Keratinocyte (primary cell): ENCODE results near the gene DFFB. TPM values are rescaled to one million over a fixed set of nuclear protein-coding genes. Genes with fewer than 3 reads are reported as not detected.

ENCODE experiments used
- DNase-seq: peaks from one replicate; pipeline ENCODE4 v3.0.0-alpha.2; 2011; ENCODE audit warnings: low read depth, missing footprints, low spot score
- FAIRE-seq: peaks from 2 replicates; lab custom pipeline; 2011; peaks lifted over from hg19 to GRCh38; lab: Jason Lieb, UNC
- H2AFZ ChIP-seq: 2 replicates; pipeline ENCODE4 v1.6.0; 2012; ENCODE audit warnings: low read length, control low read depth, inconsistent platforms; ENCODE audit not compliant: control insufficient read depth
- H3K27ac ChIP-seq: 2 replicates; pipeline ENCODE4 v1.5.1; 2011; ENCODE audit warnings: low read length; ENCODE audit not compliant: control insufficient read depth, insufficient read depth
- H3K27me3 ChIP-seq: 3 replicates; pipeline ENCODE4 v1.6.0; 2011; ENCODE audit warnings: low read length; ENCODE audit not compliant: control insufficient read depth, insufficient read depth; ENCODE audit errors: extremely low read depth
- H3K36me3 ChIP-seq, 2 experiments: 2 replicates in 1 of 2; 3 replicates in 1 of 2; pipeline ENCODE4 v1.5.1; 2011; ENCODE audit warnings: low read length in 2 of 2, mild to moderate bottlenecking in 1 of 2; ENCODE audit not compliant: control insufficient read depth in 2 of 2, insufficient read depth in 2 of 2; ENCODE audit errors: extremely low read depth in 1 of 2
- H3K4me1 ChIP-seq: 3 replicates; pipeline ENCODE4 v1.5.1; 2011; ENCODE audit warnings: low read length; ENCODE audit not compliant: control insufficient read depth, insufficient read depth; ENCODE audit errors: extremely low read depth
- H3K4me2 ChIP-seq: 3 replicates; pipeline ENCODE4 v1.6.0; 2011; ENCODE audit warnings: low read depth, low read length; ENCODE audit not compliant: control insufficient read depth, insufficient read depth; ENCODE audit errors: extremely low read depth
- H3K4me3 ChIP-seq, 3 experiments: fragments of 200-600 bp in 1 of 3; sonication (generic) in 1 of 3; 2 replicates in 2 of 3; 3 replicates in 1 of 3; pipeline ENCODE4 v1.5.1; 2011 to 2016; ENCODE audit warnings: low read length in 3 of 3, mild to moderate bottlenecking in 3 of 3, control low read depth in 2 of 3, inconsistent platforms in 1 of 3, low read depth in 1 of 3, mixed read lengths in 1 of 3, mixed run types in 1 of 3, moderate library complexity in 1 of 3; ENCODE audit not compliant: control insufficient read depth in 2 of 3, insufficient read depth in 2 of 3; ENCODE audit errors: extremely low read depth in 1 of 3
- H3K79me2 ChIP-seq: 2 replicates; pipeline ENCODE4 v1.6.0; 2012; ENCODE audit warnings: low read length; ENCODE audit not compliant: control insufficient read depth, insufficient read depth
- H3K9ac ChIP-seq: 3 replicates; pipeline ENCODE4 v1.6.0; 2011; ENCODE audit warnings: low read length; ENCODE audit not compliant: control insufficient read depth, insufficient read depth; ENCODE audit errors: extremely low read depth
- H3K9me1 ChIP-seq: 3 replicates; pipeline ENCODE4 v1.6.0; 2011; ENCODE audit warnings: low read length; ENCODE audit not compliant: control insufficient read depth, insufficient read depth; ENCODE audit errors: extremely low read depth
- H3K9me3 ChIP-seq: 2 replicates; pipeline ENCODE4 v1.5.1; 2012; ENCODE audit warnings: low read depth, low read length; ENCODE audit not compliant: control insufficient read depth
- H4K20me1 ChIP-seq: 3 replicates; pipeline ENCODE4 v1.6.0; 2011; ENCODE audit warnings: low read length; ENCODE audit not compliant: control insufficient read depth, insufficient read depth; ENCODE audit errors: extremely low read depth
- EZH2 ChIP-seq: IDR thresholded peaks from one replicate; pipeline ENCODE4 v1.6.1; 2012; ENCODE audit warnings: inconsistent platforms, mild to moderate bottlenecking, low read length, moderate library complexity
- dilution Hi-C: fragments of 300-500 bp; cut with MboI; formaldehyde crosslinking; loops from one replicate; pipeline ENCODE4 v1.7.0; 2020; ENCODE audit warnings: low sequenced_read_pairs; ENCODE audit not compliant: extremely low pct_ligation_motif_present
- polyA plus RNA-seq, 5 experiments: library from polyadenylated mRNA; depleted of rRNA in 3 of 5; stranded (reverse) in 3 of 5; stranded (forward) in 1 of 5; unstranded in 1 of 5; fragments of >200 nt; gene quantifications; 1 replicate in 1 of 5; 2 replicates in 3 of 5; 3 replicates in 1 of 5; pipeline versions ENCODE4 v1.2.1 to v1.2.3, GENCODE V29; 2011 to 2012; ENCODE audit warnings: missing spikeins in 2 of 5, low read depth in 1 of 5, low replicate concordance in 1 of 5
- TF ChIP-seq, protein P1 (sequence below), 3 experiments: IDR thresholded peaks in 1 of 3; conservative IDR thresholded peaks in 1 of 3; optimal IDR thresholded peaks in 1 of 3; 2 replicates in 2 of 3; 3 replicates in 1 of 3; pipeline versions ENCODE3 to v1.5.1; 2011; ENCODE audit warnings: low read length in 3 of 3, mild to moderate bottlenecking in 3 of 3, moderate library complexity in 2 of 3, control low read depth in 1 of 3, inconsistent platforms in 1 of 3; ENCODE audit not compliant: insufficient read depth in 2 of 3; ENCODE audit errors: extremely low read depth in 1 of 3

The DFFB gene
- polyA plus RNA-seq, 1 donor (not counting 4 experiments of a cell fraction or from before 2014, with no cell fraction given) = 5.2 TPM

DNA sequence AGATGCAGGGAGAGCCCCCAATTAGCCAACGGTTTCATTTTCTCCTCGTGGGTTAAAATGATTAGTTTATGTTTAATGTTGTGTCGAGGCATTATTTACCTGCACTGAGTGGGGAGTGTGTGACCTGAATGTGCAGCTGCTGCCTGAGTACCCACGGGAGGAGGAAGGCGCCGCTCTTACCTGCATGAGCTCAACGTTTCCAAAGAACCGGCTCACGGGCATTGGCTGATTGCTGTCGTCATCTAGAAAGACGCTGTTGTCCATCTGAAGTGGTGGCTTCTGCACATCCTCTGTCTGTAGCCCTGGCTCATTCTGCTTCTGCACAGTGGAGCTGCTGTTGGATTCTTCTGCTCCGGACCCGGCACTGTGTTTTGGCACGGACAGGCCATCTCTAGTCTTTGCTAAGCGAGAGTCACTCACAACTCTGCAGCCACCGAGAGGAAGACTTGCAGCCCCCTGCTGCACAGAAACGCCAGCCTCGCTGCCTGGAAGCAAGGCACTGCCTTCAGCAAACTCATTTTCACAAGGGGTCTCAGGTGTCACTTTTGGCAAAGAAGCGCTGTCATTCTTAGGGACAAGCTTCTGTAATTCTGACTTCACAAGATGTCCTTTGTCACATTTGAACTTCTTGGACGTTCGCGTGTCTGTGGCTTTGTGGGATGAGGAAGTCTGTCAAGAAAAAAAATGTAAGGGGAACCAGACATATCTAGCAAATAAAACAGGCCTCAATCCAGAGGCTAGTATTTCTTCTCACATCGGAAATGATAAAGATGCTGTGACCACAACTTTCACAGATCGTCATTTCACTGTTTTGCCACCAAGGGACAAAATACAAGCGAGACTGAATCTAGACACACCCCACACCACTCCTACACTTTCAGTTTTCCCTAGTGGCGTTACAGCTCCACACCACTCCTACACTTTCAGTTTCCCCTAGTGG, 33.4 kb downstream of the DFFB start:
- dilution Hi-C loops = no loop called here
- H3K9me1 ChIP-seq = no peaks in the 10 kb centered on the region
- no peak overlapping the region for H2AFZ ChIP-seq
- no peak for TF ChIP-seq EZH2
- TF ChIP-seq, protein P1, sequence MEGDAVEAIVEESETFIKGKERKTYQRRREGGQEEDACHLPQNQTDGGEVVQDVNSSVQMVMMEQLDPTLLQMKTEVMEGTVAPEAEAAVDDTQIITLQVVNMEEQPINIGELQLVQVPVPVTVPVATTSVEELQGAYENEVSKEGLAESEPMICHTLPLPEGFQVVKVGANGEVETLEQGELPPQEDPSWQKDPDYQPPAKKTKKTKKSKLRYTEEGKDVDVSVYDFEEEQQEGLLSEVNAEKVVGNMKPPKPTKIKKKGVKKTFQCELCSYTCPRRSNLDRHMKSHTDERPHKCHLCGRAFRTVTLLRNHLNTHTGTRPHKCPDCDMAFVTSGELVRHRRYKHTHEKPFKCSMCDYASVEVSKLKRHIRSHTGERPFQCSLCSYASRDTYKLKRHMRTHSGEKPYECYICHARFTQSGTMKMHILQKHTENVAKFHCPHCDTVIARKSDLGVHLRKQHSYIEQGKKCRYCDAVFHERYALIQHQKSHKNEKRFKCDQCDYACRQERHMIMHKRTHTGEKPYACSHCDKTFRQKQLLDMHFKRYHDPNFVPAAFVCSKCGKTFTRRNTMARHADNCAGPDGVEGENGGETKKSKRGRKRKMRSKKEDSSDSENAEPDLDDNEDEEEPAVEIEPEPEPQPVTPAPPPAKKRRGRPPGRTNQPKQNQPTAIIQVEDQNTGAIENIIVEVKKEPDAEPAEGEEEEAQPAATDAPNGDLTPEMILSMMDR (optimal IDR thresholded peaks at IDR 0.05 in 1 of 3, IDR thresholded peaks at IDR 0.05 in 1 of 3, conservative IDR thresholded peaks at IDR 0.05 in 1 of 3; ENCODE audit: extremely low read depth in 1 of 3, insufficient read depth in 2 of 3, low read length in 3 of 3) = no peak
- H3K27me3 ChIP-seq = no peaks in the 10 kb centered on the region
- H3K4me3 ChIP-seq = no peak overlapping the region
- FAIRE-seq = no peak
- peaks cover 21% of the 10 kb centered on the region for H3K79me2 ChIP-seq
- H3K9me3 ChIP-seq = no peaks in the 10 kb centered on the region
- no peak overlapping the region for H3K4me2 ChIP-seq
- H4K20me1 ChIP-seq = peaks cover 4% of the 10 kb centered on the region
- H3K4me1 ChIP-seq = no peaks in the 10 kb centered on the region
- peaks cover 20 to 27% of the 10 kb centered on the region in 2 experiments for H3K36me3 ChIP-seq
- DNase-seq = no peak
- H3K27ac ChIP-seq = no peak overlapping the region
- no peak overlapping the region for H3K9ac ChIP-seq

DNA sequence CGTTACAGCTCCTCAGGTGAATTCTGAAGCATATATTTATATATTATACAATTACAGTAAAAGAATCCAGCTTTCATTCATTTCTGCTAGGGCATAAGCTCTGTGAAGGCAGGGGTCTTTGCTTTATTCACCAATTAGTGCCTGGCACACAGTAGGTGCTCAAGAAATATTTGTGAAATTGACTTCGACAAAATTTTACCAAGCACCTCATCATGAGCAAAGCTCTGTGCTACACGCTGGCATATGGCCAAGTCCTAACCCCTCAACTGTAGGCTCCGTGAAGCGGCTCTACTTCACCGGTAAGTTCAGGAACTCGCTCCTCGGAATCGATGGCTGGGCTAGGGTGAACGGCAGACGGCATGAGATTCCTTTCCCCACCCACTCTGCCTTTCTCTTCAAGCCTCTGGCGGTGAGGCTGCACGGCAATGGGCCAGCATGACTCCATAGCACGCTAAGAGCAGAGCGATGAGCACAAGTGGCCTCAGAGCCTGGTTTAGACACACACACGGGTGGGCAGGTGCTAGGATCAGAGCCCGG, 34.1 kb downstream of the DFFB start:
- peaks cover 19 to 26% of the 10 kb centered on the region in 2 experiments for H3K36me3 ChIP-seq
- H3K27ac ChIP-seq = no peak overlapping the region

More for the DNA sequence above, 34.1 kb downstream of the DFFB start:
- no peak for TF ChIP-seq EZH2
- TF ChIP-seq, protein P1 (optimal IDR thresholded peaks at IDR 0.05 in 1 of 3, IDR thresholded peaks at IDR 0.05 in 1 of 3, conservative IDR thresholded peaks at IDR 0.05 in 1 of 3; ENCODE audit: extremely low read depth in 1 of 3, insufficient read depth in 2 of 3, low read length in 3 of 3) = no peak
- Histone ChIP-seq H3K4me1 (no peaks in the 10 kb centered on the region), H3K79me2 (peaks cover 28% of the 10 kb centered on the region), H3K4me3 (no peak overlapping the region), H3K9ac (no peak overlapping the region), H3K9me1 (no peaks in the 10 kb centered on the region), H3K27me3 (no peaks in the 10 kb centered on the region), H3K4me2 (no peak overlapping the region), H3K9me3 (no peaks in the 10 kb centered on the region), H2AFZ (no peak overlapping the region), H4K20me1 (peaks cover 8% of the 10 kb centered on the region)
- FAIRE-seq (no peak), DNase-seq (no peak)
- dilution Hi-C loops = no loop called here
